GM12878 (cell line): ENCODE results near the gene POU2F3. TPM values are rescaled to one million over a fixed set of nuclear protein-coding genes. Genes with fewer than 3 reads are reported as not detected.

ENCODE experiments used
- ATAC-seq: fragments of 200-7000 bp; cut with Tn5 transposase; 3 replicates; pipeline ENCODE4 v1.9.1; 2020; ENCODE audit warnings: mild to moderate bottlenecking, moderate library complexity
- BruUV-seq: library from RNA; stranded (reverse); fragments of 400-500 nt; replicated peaks from 2 replicates; lab custom pipeline; 2021; lab: Mats Ljungman, UMichigan
- CTCF ChIA-PET: fragments of 300-600 bp; sonication (Branson Sonifier 250); formaldehyde crosslinking; extraction: SDS; loops from one replicate; lab custom pipeline; 2021; ENCODE audit warnings: inconsistent platforms; lab: Yijun Ruan, JAX
- POLR2A ChIA-PET: fragments of 350-600 bp; formaldehyde crosslinking; extraction: SDS; loops from one replicate; lab custom pipeline; 2021; ENCODE audit warnings: inconsistent platforms; lab: Charles Lee
- RAD21 ChIA-PET: fragments of 300-600 bp; sonication (Branson Sonifier 250); formaldehyde crosslinking; loops from one replicate; lab custom pipeline; 2023; ENCODE audit warnings: antibody characterized with exemption; ENCODE audit not compliant: unreplicated experiment; lab: Charles Lee
- SMC1A ChIA-PET: fragments of 300-600 bp; sonication (Branson Sonifier 250); formaldehyde crosslinking; loops from one replicate; lab custom pipeline; 2023; ENCODE audit not compliant: unreplicated experiment, uncharacterized antibody; lab: Charles Lee
- DNase-seq: peaks from one replicate; pipeline ENCODE4 v3.0.0-alpha.2; 2011; ENCODE audit warnings: low read depth, low spot score
- FAIRE-seq: peaks from 3 replicates; lab custom pipeline; 2011; peaks lifted over from hg19 to GRCh38; lab: Jason Lieb, UNC
- H2AFZ ChIP-seq: 2 replicates; pipeline ENCODE4 v1.6.0; 2011; ENCODE audit warnings: low read depth, low read length, control low read depth; ENCODE audit not compliant: control insufficient read depth
- H3K27ac ChIP-seq: 2 replicates; pipeline ENCODE4 v1.5.1; 2011; ENCODE audit warnings: control low read depth; ENCODE audit not compliant: control insufficient read depth, insufficient read depth
- H3K27me3 ChIP-seq, 2 experiments: replicated peaks in 1 of 2; 2 replicates each; pipeline versions ENCODE4 v1.6.0 to v1.6.1; 2011; ENCODE audit warnings: low read length in 1 of 2; ENCODE audit not compliant: control insufficient read depth in 2 of 2, insufficient read depth in 2 of 2
- H3K36me3 ChIP-seq, 2 experiments: 2 replicates each; pipeline ENCODE4 v1.5.1; 2011; ENCODE audit warnings: low read length in 1 of 2; ENCODE audit not compliant: control insufficient read depth in 2 of 2, insufficient read depth in 2 of 2
- H3K4me1 ChIP-seq: 2 replicates; pipeline ENCODE4 v1.6.1; 2011; ENCODE audit warnings: mild to moderate bottlenecking, low read length, moderate library complexity, mixed read lengths; ENCODE audit not compliant: control insufficient read depth, insufficient read depth
- H3K4me2 ChIP-seq: 2 replicates; pipeline ENCODE4 v1.6.0; 2011; ENCODE audit warnings: control low read depth; ENCODE audit not compliant: control insufficient read depth, insufficient read depth
- H3K4me3 ChIP-seq: fragments of 200-600 bp; sonication (generic); 2 replicates; pipeline ENCODE4 v1.5.1; 2016
- H3K79me2 ChIP-seq: 2 replicates; pipeline ENCODE4 v1.6.0; 2011; ENCODE audit warnings: low read length; ENCODE audit not compliant: control insufficient read depth, insufficient read depth
- H3K9ac ChIP-seq: 2 replicates; pipeline ENCODE4 v1.8.0; 2011; ENCODE audit warnings: low read length, control low read depth, mixed read lengths; ENCODE audit not compliant: control insufficient read depth, insufficient read depth
- H3K9me3 ChIP-seq: replicated peaks from 3 replicates; pipeline ENCODE4 v1.5.1; 2011; ENCODE audit warnings: mild to moderate bottlenecking, low read length; ENCODE audit not compliant: control insufficient read depth, insufficient read depth
- H4K20me1 ChIP-seq: 2 replicates; pipeline ENCODE4 v1.6.0; 2011; ENCODE audit not compliant: control insufficient read depth, insufficient read depth
- BRCA1 ChIP-seq: IDR thresholded peaks from 2 replicates; pipeline ENCODE4 v1.6.1; 2011; ENCODE audit warnings: low read depth, low read length, improper control_type of control experiment
- EED ChIP-seq: sonication (generic); IDR thresholded peaks from 2 replicates; pipeline ENCODE4 v1.6.1; 2016; ENCODE audit warnings: antibody characterized with exemption, low read depth
- EP300 ChIP-seq, 2 experiments: fragments of 150-350 bp in 1 of 2; IDR thresholded peaks; 2 replicates each; pipeline ENCODE4 v1.6.1; 2011 to 2012; ENCODE audit warnings: low read depth in 2 of 2, low read length in 2 of 2, borderline replicate concordance in 1 of 2, improper control_type of control experiment in 1 of 2, inconsistent platforms in 1 of 2; ENCODE audit not compliant: control insufficient read depth in 1 of 2
- ESRRA ChIP-seq: IDR thresholded peaks from 2 replicates; pipeline ENCODE4 v1.6.1; 2012; ENCODE audit warnings: mild to moderate bottlenecking, low read length, improper control_type of control experiment
- IRF4 ChIP-seq: IDR thresholded peaks from 2 replicates; pipeline ENCODE4 v1.6.1; 2011; ENCODE audit warnings: low read depth, low read length
- IRF5 ChIP-seq: fragments of 450-650 bp; IDR thresholded peaks from 2 replicates; pipeline ENCODE4 v1.6.1; 2017; ENCODE audit warnings: borderline replicate concordance
- JUND ChIP-seq: IDR thresholded peaks from 2 replicates; pipeline ENCODE4 v1.6.1; 2012; ENCODE audit warnings: low read depth, mild to moderate bottlenecking, low read length, improper control_type of control experiment, moderate library complexity
- KDM1A ChIP-seq: fragments of 200-600 bp; sonication (generic); IDR thresholded peaks from 2 replicates; pipeline ENCODE4 v1.6.1; 2016; ENCODE audit warnings: borderline replicate concordance
- MEF2B ChIP-seq: fragments of 450-650 bp; IDR thresholded peaks from 2 replicates; pipeline ENCODE4 v1.6.1; 2018; ENCODE audit warnings: mild to moderate bottlenecking, moderate library complexity; ENCODE audit not compliant: partially characterized antibody, poor library complexity, severe bottlenecking
- PRDM15 ChIP-seq: fragments of 450-650 bp; formaldehyde crosslinking; IDR thresholded peaks from 2 replicates; pipeline ENCODE4 v1.4.0; 2020; ENCODE audit warnings: mild to moderate bottlenecking, moderate library complexity
- SMAD1 ChIP-seq: fragments of 450-650 bp; IDR thresholded peaks from 2 replicates; pipeline ENCODE4 v1.6.1; 2018; ENCODE audit warnings: mild to moderate bottlenecking, low read depth; ENCODE audit not compliant: partially characterized antibody
- SP1 ChIP-seq: IDR thresholded peaks from one replicate; pipeline ENCODE4 v1.6.1; 2011; ENCODE audit warnings: low read depth, low read length
- TCF12 ChIP-seq: IDR thresholded peaks from 2 replicates; pipeline ENCODE4 v1.6.1; 2011; ENCODE audit warnings: low read depth, mild to moderate bottlenecking, low read length
- WGBS: methylation state at CpG from one replicate; pipeline ENCODE4 v1.1.6; 2016; ENCODE audit warnings: low lambda C conversion rate; ENCODE audit not compliant: insufficient replicate concordance, insufficient coverage; ENCODE audit errors: missing lambda C conversion rate; 5-methylcytosine and 5-hydroxymethylcytosine counted together
- in situ Hi-C: fragments of 300-500 bp; cut with MboI; formaldehyde crosslinking; loops from 9 replicates; pipeline ENCODE4 v1.14.3; 2018; ENCODE audit warnings: mixed read lengths
- intact Hi-C: fragments of 100-400 bp; cut with micrococcal nuclease; formaldehyde crosslinking; loops from one replicate; pipeline ENCODE4 v1.14.2; 2022; ENCODE audit not compliant: unreplicated experiment
- polyA plus RNA-seq, 11 experiments: library from polyadenylated mRNA; depleted of rRNA in 4 of 11; unstranded in 6 of 11; stranded (reverse) in 5 of 11; fragments of >200 nt; fragmentation: Nextera tagmentation in 4 of 11; fragmentation: Illumina TruSeq in 1 of 11; extraction: Ambion mirVana in 4 of 11; extraction: Trizol in 1 of 11; gene quantifications; 1 replicate in 1 of 11; 2 replicates in 10 of 11; pipeline versions ENCODE4 v1.2.1 to v1.2.3, GENCODE V29; 2011 to 2016; ENCODE audit warnings: inconsistent platforms in 2 of 11, missing spikeins in 2 of 11, low read depth in 1 of 11
- total RNA-seq, 4 experiments: library from RNA; depleted of rRNA in 3 of 4; stranded (reverse); fragments of >200 nt in 3 of 4; fragmentation: Illumina TruSeq in 1 of 4; extraction: Trizol in 1 of 4; gene quantifications; 2 replicates each; pipeline versions ENCODE4 v1.2.1 to v1.2.3, GENCODE V29; 2013 to 2021

Gene POU2F3
- total and polyA plus RNA-seq, 10 of the 15 experiments (the other 5 are each of a cell fraction or from before 2014, with no cell fraction given), result 0.09 to 4.4 (median 0.33) TPM

DNA sequence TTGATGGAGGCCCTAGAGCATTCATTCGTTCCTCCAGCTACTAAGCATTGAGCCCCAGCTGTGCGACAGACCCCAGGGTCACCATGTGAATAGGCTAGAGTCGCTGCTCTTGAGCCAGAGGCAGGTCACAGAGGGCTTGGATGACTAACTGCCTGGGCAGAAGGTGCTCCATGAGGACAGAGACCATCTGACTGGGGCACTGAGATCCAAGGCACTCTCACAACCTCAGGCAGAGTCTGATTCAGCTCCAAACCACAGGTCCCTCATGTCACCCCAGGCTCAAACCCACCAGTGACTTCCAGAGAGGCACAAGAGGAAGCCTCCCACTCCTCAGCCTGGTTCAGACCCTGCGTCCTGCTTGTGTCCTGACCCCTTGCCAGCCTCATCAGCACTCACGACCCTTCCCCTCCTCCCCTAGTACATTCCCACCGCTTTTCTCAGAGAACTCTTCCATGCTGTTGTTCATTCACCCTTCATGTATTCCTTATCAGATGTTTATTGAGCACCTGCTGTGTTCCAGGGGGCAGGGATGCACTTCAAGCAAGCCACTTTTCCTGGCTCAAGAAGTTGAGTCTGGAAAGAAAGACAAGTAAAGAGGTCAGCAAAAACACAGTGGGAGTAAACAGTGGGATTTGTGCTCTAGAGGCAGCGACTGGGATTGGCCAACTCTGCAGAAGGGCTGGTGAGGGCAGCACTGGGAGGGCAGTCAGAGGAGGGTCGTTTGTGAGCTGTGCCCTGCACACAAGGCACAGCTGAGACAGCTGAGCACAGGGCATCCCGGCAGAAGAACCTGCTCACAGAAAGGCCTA lies 19.8 kb upstream of the POU2F3 start:
- TF ChIP-seq EED (no peak), IRF5 (no peak), ESRRA (no peak), MEF2B (no peak), IRF4 (no peak)
- TF ChIP-seq, all 136 proteins: peak for 0
- ATAC-seq, result no peak; the same call in 2 of the 3 replicates
- FAIRE-seq, result no peak
- Histone ChIP-seq H3K4me1 (peaks cover 5% of the 10 kb centered on the region; the same call in 1 of the 2 replicates), H3K4me2 (no peak overlapping the region), H3K9ac (no peak overlapping the region), H3K36me3 (no peaks in the 10 kb centered on the region), H3K79me2 (no peaks in the 10 kb centered on the region), H3K27ac (no peak overlapping the region), H3K9me3 (no peaks in the 10 kb centered on the region), H4K20me1 (no peaks in the 10 kb centered on the region), H2AFZ (no peak overlapping the region), H3K4me3 (no peak overlapping the region), H3K27me3 (no peaks in the 10 kb centered on the region)
- DNase-seq, result no peak
- 35% methylated on average over 9 of the region's 9 CpGs for WGBS
- intact Hi-C loops, result loop anchor here (10.0 kb wide), 1 partner anchor 735 kb away; no protein-coding TSS in a partner anchor
- RAD21 ChIA-PET, result no interaction called here
- POLR2A ChIA-PET, result no interaction called here
- SMC1A ChIA-PET, result no interaction called here
- CTCF ChIA-PET, result no interaction called here
- in situ Hi-C loops, result no loop called here
- BruUV-seq, result no TSS peak

GRCh38 chr11:120220747-120221037 lies 19.2 kb upstream of the POU2F3 start:
- no TSS peak for BruUV-seq
- SMC1A ChIA-PET, result no interaction called here
- TF ChIP-seq EP300 (IDR thresholded peaks at IDR 0.05; ENCODE audit: borderline replicate concordance in 1 of 2, control insufficient read depth in 1 of 2, low read depth in 2 of 2, low read length in 2 of 2) (no peak), PRDM15 (CRISPR knock-in tag) (no peak), TCF12 (no peak), SMAD1 (no peak), KDM1A (no peak), BRCA1 (no peak), SP1 (no peak), JUND (no peak)

More at GRCh38 chr11:120220747-120221037, 19.2 kb upstream of the POU2F3 start:
- WGBS, result 80% methylated on average over 4 of the region's 4 CpGs
- H2AFZ ChIP-seq, result no peak overlapping the region
- in situ Hi-C loops, result no loop called here
- H3K9me3 ChIP-seq, result no peaks in the 10 kb centered on the region
- H3K4me1 ChIP-seq, result peaks cover 8% of the 10 kb centered on the region; the same call in 1 of the 2 replicates
- DNase-seq (no peak), FAIRE-seq (no peak), ATAC-seq (no peak)
- RAD21 ChIA-PET, result no interaction called here
- intact Hi-C loops, result loop anchor here (10.0 kb wide), 1 partner anchor 736 kb away; no protein-coding TSS in a partner anchor
- no peak overlapping the region for H3K9ac ChIP-seq
- CTCF ChIA-PET, result no interaction called here
- no peaks in the 10 kb centered on the region for H4K20me1 ChIP-seq
- POLR2A ChIA-PET, result no interaction called here
- H3K4me3 ChIP-seq, result no peak overlapping the region
- no peaks in the 10 kb centered on the region for H3K36me3 ChIP-seq
- H3K27ac ChIP-seq, result no peak overlapping the region
- H3K4me2 ChIP-seq, result no peak overlapping the region
- no peaks in the 10 kb centered on the region for H3K27me3 ChIP-seq
- H3K79me2 ChIP-seq, result no peaks in the 10 kb centered on the region
